Astrocyte of the spinal cord (primary cell): ENCODE measurements around the gene PANK4.
"Not testable (repeated sequence)": the region's sequence is repeated elsewhere in the genome, so short reads cannot be mapped to it uniquely, and the experiment has no call there.

Experiments used
- DNase-seq: peaks from one replicate; pipeline ENCODE4 v3.0.0; 2011; ENCODE audit warnings: low read depth, low spot score
- H3K4me3 ChIP-seq: 2 replicates; pipeline ENCODE4 v1.5.1; 2011; ENCODE audit warnings: low read depth, mild to moderate bottlenecking, low read length, moderate library complexity
- CTCF ChIP-seq: IDR thresholded peaks from 2 replicates; pipeline ENCODE4 v1.5.1; 2012; ENCODE audit warnings: low read depth, mild to moderate bottlenecking, low read length, inconsistent platforms
- in situ Hi-C: cut with HindIII; loops from 2 replicates; pipeline ENCODE4 v1.10.0; 2017; ENCODE audit warnings: low sequenced_read_pairs

The PANK4 gene

GRCh38 chr1:2525920-2526823, at the start of gene PANK4:
PANK4 (minus strand) TSS chr1:2526596; CDS start chr1:2526587, 9 bp downstream.
- peak; percentile 94 for DNase-seq
- TF ChIP-seq CTCF, result no peak
- in situ Hi-C loops, result no loop called here
- peak within 1 kb of the TSS; percentile 88 for H3K4me3 ChIP-seq

- TF ChIP-seq CTCF, result no peak
- no peak overlapping the region for H3K4me3 ChIP-seq
- in situ Hi-C loops, result no loop called here
- DNase-seq, result no peak
Observed at GRCh38 chr1:2574350-2574749, 48.0 kb upstream of the PANK4 start.

GRCh38 chr1:2573250-2573920, 47.0 kb upstream of the PANK4 start:
- in situ Hi-C loops, result no loop called here
- no peak for TF ChIP-seq CTCF
- no peak for DNase-seq
- no peak overlapping the region for H3K4me3 ChIP-seq

GRCh38 chr1:2571348-2571747, 45.0 kb upstream of the PANK4 start:
- in situ Hi-C loops, result no loop called here
- DNase-seq, result no peak
- no peak for TF ChIP-seq CTCF
- H3K4me3 ChIP-seq, result no peak overlapping the region

GRCh38 chr1:2570332-2570731, 43.9 kb upstream of the PANK4 start:
- no peak overlapping the region for H3K4me3 ChIP-seq
- DNase-seq, result no peak
- TF ChIP-seq CTCF, result no peak
- in situ Hi-C loops, result no loop called here

GRCh38 chr1:2569703-2570102, 43.3 kb upstream of the PANK4 start:
- H3K4me3 ChIP-seq, in situ Hi-C loops, DNase-seq: not testable (repeated sequence)

GRCh38 chr1:2569060-2569459, 42.7 kb upstream of the PANK4 start:
- in situ Hi-C loops, result no loop called here
- no peak for DNase-seq
- TF ChIP-seq CTCF, result no peak
- H3K4me3 ChIP-seq, result no peak overlapping the region

- H3K4me3 ChIP-seq, DNase-seq, in situ Hi-C loops: not testable (repeated sequence)
Observed at GRCh38 chr1:2568187-2568816, 41.9 kb upstream of the PANK4 start.
